Measurements from ENCODE around the gene POLR1A.

Gene POLR1A

GRCh38 chr2:86105252-86105968 is at the start of gene POLR1A:
Gene POLR1A, minus strand, starts transcription at chr2:86105886. Its CDS starts 110 bp downstream, at chr2:86105776.
- Histone ChIP-seq H3K27ac (peak within 1 kb of the TSS; percentile 79 to 83), H3K36me3 (peaks cover 4 to 18% (median 6%) of the 10 kb centered on the region in 3 donors), H3K9me3 (no peaks in the 10 kb centered on the region), H3K4me1 (peaks cover 0 to 35% (median 18%) of the 10 kb centered on the region in 4 donors), H3K27me3 (no peaks in the 10 kb centered on the region), H3K4me3 (peak within 1 kb of the TSS; percentile 71 to 84)
- DNase-seq, result peak; percentile 92 to 94
- peak in 1 of 2 experiments; percentile 28 for TF ChIP-seq CTCF (IDR thresholded peaks at IDR 0.05)
- intact Hi-C loops (cut with DNase I; ENCODE audit: low total_unique reads), result no loop called here

GRCh38 chr2:86150502-86150901 is 44.8 kb upstream of the POLR1A start:
- DNase-seq, result no peak
- intact Hi-C loops (cut with DNase I; ENCODE audit: low total_unique reads), result loop anchor here (2.0 kb wide), 1 partner anchor 32 kb away; no protein-coding TSS in a partner anchor
- peaks cover 54 to 78% (median 77%) of the 10 kb centered on the region in 3 donors for H3K36me3 ChIP-seq
- H3K9me3 ChIP-seq, result no peaks in the 10 kb centered on the region
- no peak overlapping the region for H3K4me3 ChIP-seq
- no peaks in the 10 kb centered on the region for H3K27me3 ChIP-seq
- TF ChIP-seq CTCF (IDR thresholded peaks at IDR 0.05), result no peak
- no peak overlapping the region for H3K27ac ChIP-seq
- no peaks in the 10 kb centered on the region for H3K4me1 ChIP-seq

- Histone ChIP-seq H3K27ac (no peak overlapping the region), H3K9me3 (no peaks in the 10 kb centered on the region), H3K27me3 (no peaks in the 10 kb centered on the region), H3K4me1 (no peaks in the 10 kb centered on the region), H3K4me3 (no peak overlapping the region), H3K36me3 (peaks cover 73 to 88% (median 87%) of the 10 kb centered on the region in 3 donors)
- no peak for TF ChIP-seq CTCF (IDR thresholded peaks at IDR 0.05)
- intact Hi-C loops (cut with DNase I; ENCODE audit: low total_unique reads), result no loop called here
- DNase-seq, result no peak
These were observed 42.1 kb upstream of the POLR1A start for GRCh38 chr2:86147793-86148192.

- intact Hi-C loops (cut with DNase I; ENCODE audit: low total_unique reads), result no loop called here
- Histone ChIP-seq H3K27ac (no peak overlapping the region), H3K4me3 (no peak overlapping the region), H3K9me3 (no peaks in the 10 kb centered on the region), H3K27me3 (no peaks in the 10 kb centered on the region), H3K4me1 (no peaks in the 10 kb centered on the region), H3K36me3 (peaks cover 60 to 99% (median 96%) of the 10 kb centered on the region in 3 donors)
- TF ChIP-seq CTCF (IDR thresholded peaks at IDR 0.05), result no peak
- no peak for DNase-seq
These were observed 38.4 kb upstream of the POLR1A start for GRCh38 chr2:86143926-86144685.

- Histone ChIP-seq H3K4me3 (no peak overlapping the region), H3K36me3 (peaks cover 60 to 99% (median 96%) of the 10 kb centered on the region in 3 donors), H3K9me3 (no peaks in the 10 kb centered on the region), H3K27me3 (no peaks in the 10 kb centered on the region), H3K27ac (no peak overlapping the region), H3K4me1 (no peaks in the 10 kb centered on the region)
- DNase-seq, result no peak
- TF ChIP-seq CTCF (IDR thresholded peaks at IDR 0.05), result no peak
- intact Hi-C loops (cut with DNase I; ENCODE audit: low total_unique reads), result no loop called here
These were observed 37.6 kb upstream of the POLR1A start for GRCh38 chr2:86143307-86143706.
